HG02852 (cell line): ENCODE data around the gene RYR2.
A peak's percentile ranks its signal among the peaks of the same experiment; 100 is the strongest.
"Not testable (repeated sequence)": the region's sequence is repeated elsewhere in the genome, so short reads cannot be mapped to it uniquely, and the experiment has no call there.

Experiments used
- ATAC-seq: cut with Tn5 transposase; IDR thresholded peaks from one replicate; pipeline ENCODE4 v1.9.1; 2021; ENCODE audit warnings: mild to moderate bottlenecking, moderate library complexity; ENCODE audit not compliant: unreplicated experiment

The RYR2 gene

GRCh38 chr1:237525102-237525501, 483.1 kb downstream of the RYR2 start:
- ATAC-seq: no peak

- no peak for ATAC-seq
Observed at GRCh38 chr1:237527761-237528160, 485.8 kb downstream of the RYR2 start.

GRCh38 chr1:237528545-237528944, 486.6 kb downstream of the RYR2 start:
- ATAC-seq: no peak

GRCh38 chr1:237539055-237539454, 497.1 kb downstream of the RYR2 start:
- no peak for ATAC-seq

GRCh38 chr1:237542525-237543418, 500.8 kb downstream of the RYR2 start:
- no peak for ATAC-seq

GRCh38 chr1:237553078-237553477, 511.1 kb downstream of the RYR2 start:
- ATAC-seq: no peak

- no peak for ATAC-seq
Observed at GRCh38 chr1:237556911-237557310, 514.9 kb downstream of the RYR2 start.

- ATAC-seq: peak; percentile 80
Observed at GRCh38 chr1:237562242-237562823, 520.3 kb downstream of the RYR2 start.

GRCh38 chr1:237565236-237565635, 523.3 kb downstream of the RYR2 start:
- ATAC-seq: no peak

- no peak for ATAC-seq
Observed at GRCh38 chr1:237566581-237566980, 524.6 kb downstream of the RYR2 start.

GRCh38 chr1:237568955-237569354, 527.0 kb downstream of the RYR2 start:
- no peak for ATAC-seq

- no peak for ATAC-seq
Observed at GRCh38 chr1:237570530-237570929, 528.5 kb downstream of the RYR2 start.

GRCh38 chr1:237574536-237574935, 532.6 kb downstream of the RYR2 start:
- ATAC-seq: no peak

- ATAC-seq: no peak
Observed at GRCh38 chr1:237578540-237578939, 536.6 kb downstream of the RYR2 start.

- no peak for ATAC-seq
Observed at GRCh38 chr1:237580726-237581125, 538.7 kb downstream of the RYR2 start.

- ATAC-seq: no peak
Observed at GRCh38 chr1:237583270-237583669, 541.3 kb downstream of the RYR2 start.

GRCh38 chr1:237583756-237584155, 541.8 kb downstream of the RYR2 start:
- no peak for ATAC-seq

- no peak for ATAC-seq
Observed at GRCh38 chr1:237590386-237590785, 548.4 kb downstream of the RYR2 start.

- ATAC-seq: no peak
Observed at GRCh38 chr1:237591353-237591752, 549.4 kb downstream of the RYR2 start.

GRCh38 chr1:237603036-237603568, 561.1 kb downstream of the RYR2 start:
- not testable (repeated sequence) for ATAC-seq

GRCh38 chr1:237608433-237608832, 566.4 kb downstream of the RYR2 start:
- ATAC-seq: no peak

- ATAC-seq: no peak
Observed at GRCh38 chr1:237610157-237610556, 568.2 kb downstream of the RYR2 start.
